ENCODE measurements around the gene TRAPPC5.

DNA sequence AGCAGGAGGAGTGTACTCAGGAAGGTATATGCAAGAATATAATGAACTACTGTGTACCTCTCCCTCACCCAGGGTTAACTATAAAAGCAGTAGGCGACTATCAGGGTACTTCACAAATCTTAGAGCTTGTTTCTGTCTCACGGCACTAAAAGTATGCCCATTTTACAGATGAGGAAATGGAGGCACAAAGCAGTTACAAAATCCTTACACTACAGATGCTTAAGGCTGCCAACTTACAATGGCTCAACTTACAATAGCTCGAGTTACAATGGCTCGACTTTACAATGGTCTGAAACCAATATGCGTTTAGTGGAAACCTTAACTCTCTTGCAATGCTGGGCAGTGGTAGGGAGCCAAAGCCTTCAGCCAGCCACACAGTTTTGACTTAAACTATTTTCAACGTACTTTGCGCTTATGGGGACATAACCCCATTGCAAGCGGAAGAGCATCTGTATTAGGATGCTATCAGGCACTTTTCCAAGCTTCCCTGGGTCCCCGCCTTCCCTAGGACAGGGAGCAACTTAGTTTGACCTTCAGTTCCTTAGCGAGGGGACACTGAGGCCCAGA is 17.2 kb downstream of the TRAPPC5 start:
- TF ChIP-seq CTCF (IDR thresholded peaks at IDR 0.05 in 8 of 11, conservative IDR thresholded peaks at IDR 0.05 in 3 of 11) (no peak), POLR2A (IDR thresholded peaks at IDR 0.05) (no peak)

Data from spleen (tissue), 7 donors.